HepG2 (cell line): ENCODE measurements around the gene VKORC1. TPM values are rescaled to one million over a fixed set of nuclear protein-coding genes. Genes with fewer than 3 reads are reported as not detected.

ENCODE experiments used
- CAMTA2 ChIP-seq: sonication (generic); formaldehyde crosslinking; IDR thresholded peaks from 2 replicates; pipeline ENCODE4 v1.4.0; 2020; ENCODE audit warnings: mild to moderate bottlenecking, missing genetic modification reagents, borderline replicate concordance
- CREB1 ChIP-seq, 2 experiments: fragments of 450-650 bp in 1 of 2; IDR thresholded peaks; 2 replicates each; pipeline ENCODE4 v1.6.1; 2016 to 2017; ENCODE audit warnings: control low read depth in 1 of 2, mild to moderate bottlenecking in 1 of 2, missing compliant biosample characterization in 1 of 2, missing genetic modification characterization in 1 of 2
- CSRNP2 ChIP-seq: sonication (generic); formaldehyde crosslinking; conservative IDR thresholded peaks from 2 replicates; pipeline ENCODE4 v1.8.0; 2022; ENCODE audit warnings: low read depth, missing genetic modification reagents
- FOXO1 ChIP-seq: sonication (generic); formaldehyde crosslinking; IDR thresholded peaks from 2 replicates; pipeline ENCODE4 v1.4.0; 2020; ENCODE audit warnings: missing genetic modification reagents
- GPBP1L1 ChIP-seq: sonication (generic); formaldehyde crosslinking; IDR thresholded peaks from 2 replicates; pipeline ENCODE4 v1.5.0; 2020; ENCODE audit warnings: mild to moderate bottlenecking, missing genetic modification reagents
- LCORL ChIP-seq, 2 experiments: fragments of 450-650 bp in 1 of 2; sonication (generic) in 1 of 2; formaldehyde crosslinking in 1 of 2; IDR thresholded peaks; 2 replicates each; pipeline versions ENCODE4 v1.5.0 to v1.6.1; 2017 to 2020; ENCODE audit warnings: antibody characterized with exemption in 1 of 2, missing genetic modification reagents in 1 of 2
- MTF2 ChIP-seq: sonication (generic); formaldehyde crosslinking; IDR thresholded peaks from 2 replicates; pipeline ENCODE4 v1.5.0; 2020; ENCODE audit warnings: missing genetic modification reagents, borderline replicate concordance
- RERE ChIP-seq: IDR thresholded peaks from 2 replicates; pipeline ENCODE4 v1.6.1; 2016; ENCODE audit warnings: low read depth, missing genetic modification reagents, missing compliant biosample characterization
- ZC3H13 ChIP-seq: sonication (generic); formaldehyde crosslinking; IDR thresholded peaks from 2 replicates; pipeline ENCODE4 v1.8.1; 2023; ENCODE audit warnings: mild to moderate bottlenecking, missing genetic modification reagents, moderate library complexity
- ZNF329 ChIP-seq: sonication (generic); formaldehyde crosslinking; IDR thresholded peaks from 2 replicates; pipeline ENCODE4 v1.9.0; 2021; ENCODE audit warnings: low read depth, mild to moderate bottlenecking, missing genetic modification reagents
- ZSCAN5A ChIP-seq: sonication (generic); formaldehyde crosslinking; IDR thresholded peaks from 2 replicates; pipeline ENCODE4 v1.8.0; 2022; ENCODE audit warnings: mild to moderate bottlenecking, missing genetic modification reagents, borderline replicate concordance
- polyA plus RNA-seq, 8 experiments: library from polyadenylated mRNA; depleted of rRNA in 3 of 8; stranded (reverse) in 7 of 8; unstranded in 1 of 8; fragments of >200 nt; fragmentation: Illumina TruSeq in 4 of 8; extraction: Trizol in 4 of 8; gene quantifications; 2 replicates each; pipeline versions ENCODE4 v1.2.1 to v1.2.3, GENCODE V29; 2011 to 2016; ENCODE audit warnings: low read depth in 4 of 8, missing spikeins in 1 of 8, mixed read lengths in 1 of 8; ENCODE audit not compliant: insufficient read depth in 1 of 8
- total RNA-seq, 5 experiments: library from RNA; depleted of rRNA; stranded (reverse); fragments of >200 nt; fragmentation: Illumina TruSeq; extraction: Trizol; gene quantifications; 2 replicates each; pipeline ENCODE4 v1.2.3, GENCODE V29; 2016; ENCODE audit warnings: low read depth in 1 of 5
- TF ChIP-seq, protein P1 (sequence below): sonication (generic); formaldehyde crosslinking; conservative IDR thresholded peaks from 2 replicates; pipeline ENCODE4 v1.8.1; 2023; ENCODE audit warnings: missing genetic modification reagents

The VKORC1 gene
- total and polyA plus RNA-seq, 2 of the 13 experiments (the other 11 are each of a cell fraction or from before 2014, with no cell fraction given) = 141 to 615 TPM

DNA sequence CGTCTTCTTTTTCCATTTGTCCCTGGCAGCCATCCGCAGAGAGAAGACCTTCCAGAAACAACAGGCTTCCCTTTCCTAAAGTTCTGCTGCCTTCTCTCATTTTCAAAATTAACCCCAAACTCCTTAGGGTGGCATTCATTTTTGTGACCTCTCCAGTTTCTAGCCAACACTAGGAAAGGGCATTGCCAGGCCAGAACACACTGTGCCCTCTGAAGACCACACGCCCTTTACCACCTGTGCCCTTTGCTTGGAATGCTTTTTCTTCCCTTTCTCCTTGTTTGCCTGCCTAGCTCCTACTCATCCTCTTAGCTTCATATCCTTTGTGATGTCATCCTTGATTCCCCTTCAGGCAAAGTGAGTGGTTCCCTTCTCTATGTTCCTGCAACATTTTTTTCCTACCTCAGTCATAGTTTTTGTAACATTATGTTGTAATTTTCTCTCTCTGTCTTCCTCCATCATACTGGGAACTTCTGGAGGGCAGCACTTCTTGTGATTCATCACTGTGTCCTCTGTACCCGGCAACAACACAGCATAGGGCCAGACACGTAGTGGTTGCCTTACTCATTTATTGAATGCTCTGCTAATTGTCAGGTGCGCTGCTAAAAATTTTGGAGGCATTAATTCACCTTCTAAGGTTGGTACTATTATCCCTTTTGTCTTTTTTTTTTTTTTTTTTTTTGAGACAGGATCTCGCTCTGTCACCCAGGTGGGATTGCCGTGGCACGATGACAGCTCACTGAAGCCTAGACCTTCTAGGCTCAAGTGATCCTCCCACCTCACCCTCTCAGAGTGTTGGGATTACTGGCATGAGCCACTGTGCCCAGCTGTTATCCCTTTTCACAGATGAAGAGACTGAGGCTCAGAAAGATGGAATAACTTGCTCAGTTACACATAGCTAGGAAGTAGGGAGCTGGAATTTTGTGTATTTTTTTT, 23.9 kb upstream of the VKORC1 start (continued):
- TF ChIP-seq, protein P1, sequence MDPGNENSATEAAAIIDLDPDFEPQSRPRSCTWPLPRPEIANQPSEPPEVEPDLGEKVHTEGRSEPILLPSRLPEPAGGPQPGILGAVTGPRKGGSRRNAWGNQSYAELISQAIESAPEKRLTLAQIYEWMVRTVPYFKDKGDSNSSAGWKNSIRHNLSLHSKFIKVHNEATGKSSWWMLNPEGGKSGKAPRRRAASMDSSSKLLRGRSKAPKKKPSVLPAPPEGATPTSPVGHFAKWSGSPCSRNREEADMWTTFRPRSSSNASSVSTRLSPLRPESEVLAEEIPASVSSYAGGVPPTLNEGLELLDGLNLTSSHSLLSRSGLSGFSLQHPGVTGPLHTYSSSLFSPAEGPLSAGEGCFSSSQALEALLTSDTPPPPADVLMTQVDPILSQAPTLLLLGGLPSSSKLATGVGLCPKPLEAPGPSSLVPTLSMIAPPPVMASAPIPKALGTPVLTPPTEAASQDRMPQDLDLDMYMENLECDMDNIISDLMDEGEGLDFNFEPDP (CRISPR knock-in tag) = no peak
- TF ChIP-seq ZNF329 (CRISPR knock-in tag) (0 out of 2 replicates have a peak, but pooled peaks have one; percentile 32), GPBP1L1 (CRISPR knock-in tag) (no peak), ZSCAN5A (CRISPR knock-in tag) (no peak), MTF2 (CRISPR knock-in tag) (no peak), CAMTA2 (no peak), CREB1 (IDR thresholded peaks at IDR 0.05) (peak; percentile 50), CREB1 (CRISPR knock-in tag; IDR thresholded peaks at IDR 0.05) (no peak), FOXO1 (CRISPR knock-in tag) (no peak), ZC3H13 (0 out of 2 replicates have a peak, but pooled peaks have one; percentile 6), RERE (CRISPR knock-in tag) (no peak), CSRNP2 (no peak), LCORL (IDR thresholded peaks at IDR 0.05) (no peak), LCORL (CRISPR knock-in tag; IDR thresholded peaks at IDR 0.05) (0 out of 2 replicates have a peak, but pooled peaks have one; percentile 23)
